ENCODE data around the gene HARS1.
"Not testable (repeated sequence)": the region's sequence is repeated elsewhere in the genome, so short reads cannot be mapped to it uniquely, and the experiment has no call there.

Gene HARS1

GRCh38 chr5:140632366-140633020 lies 58.7 kb downstream of the HARS1 start:
- peak; percentile 52 for DNase-seq (ENCODE audit: low read depth)
- TF ChIP-seq, protein P1, sequence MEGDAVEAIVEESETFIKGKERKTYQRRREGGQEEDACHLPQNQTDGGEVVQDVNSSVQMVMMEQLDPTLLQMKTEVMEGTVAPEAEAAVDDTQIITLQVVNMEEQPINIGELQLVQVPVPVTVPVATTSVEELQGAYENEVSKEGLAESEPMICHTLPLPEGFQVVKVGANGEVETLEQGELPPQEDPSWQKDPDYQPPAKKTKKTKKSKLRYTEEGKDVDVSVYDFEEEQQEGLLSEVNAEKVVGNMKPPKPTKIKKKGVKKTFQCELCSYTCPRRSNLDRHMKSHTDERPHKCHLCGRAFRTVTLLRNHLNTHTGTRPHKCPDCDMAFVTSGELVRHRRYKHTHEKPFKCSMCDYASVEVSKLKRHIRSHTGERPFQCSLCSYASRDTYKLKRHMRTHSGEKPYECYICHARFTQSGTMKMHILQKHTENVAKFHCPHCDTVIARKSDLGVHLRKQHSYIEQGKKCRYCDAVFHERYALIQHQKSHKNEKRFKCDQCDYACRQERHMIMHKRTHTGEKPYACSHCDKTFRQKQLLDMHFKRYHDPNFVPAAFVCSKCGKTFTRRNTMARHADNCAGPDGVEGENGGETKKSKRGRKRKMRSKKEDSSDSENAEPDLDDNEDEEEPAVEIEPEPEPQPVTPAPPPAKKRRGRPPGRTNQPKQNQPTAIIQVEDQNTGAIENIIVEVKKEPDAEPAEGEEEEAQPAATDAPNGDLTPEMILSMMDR (conservative IDR thresholded peaks at IDR 0.05; ENCODE audit: low read depth, low read length) = no peak
- H3K4me3 ChIP-seq (ENCODE audit: low read depth, low read length) = peak overlapping the region; percentile 57

DNA sequence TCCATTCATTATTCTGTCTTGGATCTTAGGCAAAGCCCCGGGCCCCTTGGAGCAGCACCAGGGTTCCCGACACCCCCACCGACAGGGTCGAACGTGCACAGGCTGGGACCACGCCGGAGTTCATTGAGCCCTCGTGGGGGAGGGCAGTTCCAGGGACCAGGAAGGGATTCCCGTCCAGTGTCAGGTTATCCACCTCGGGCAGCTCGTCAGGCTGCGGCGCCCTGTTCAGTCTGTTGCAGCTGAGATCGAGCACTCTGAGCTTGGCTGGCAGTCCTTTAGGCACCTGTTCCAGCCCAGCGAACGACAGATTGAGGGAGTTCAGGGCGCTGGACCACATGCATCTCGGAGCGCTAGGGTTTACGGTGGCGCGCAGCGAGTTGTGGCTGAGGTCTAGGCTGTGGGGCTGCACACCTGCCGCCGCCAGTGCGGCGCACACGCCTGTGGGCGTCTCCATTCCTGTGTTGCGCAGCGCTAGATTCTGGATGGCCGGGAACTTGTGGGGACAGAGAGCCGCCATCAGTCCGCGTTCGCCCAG lies 59.3 kb downstream of the HARS1 start:
- peak overlapping the region; percentile 57 for H3K4me3 ChIP-seq (ENCODE audit: low read depth, low read length)
- no peak for DNase-seq (ENCODE audit: low read depth)
- TF ChIP-seq, protein P1 (conservative IDR thresholded peaks at IDR 0.05; ENCODE audit: low read depth, low read length) = no peak

DNA sequence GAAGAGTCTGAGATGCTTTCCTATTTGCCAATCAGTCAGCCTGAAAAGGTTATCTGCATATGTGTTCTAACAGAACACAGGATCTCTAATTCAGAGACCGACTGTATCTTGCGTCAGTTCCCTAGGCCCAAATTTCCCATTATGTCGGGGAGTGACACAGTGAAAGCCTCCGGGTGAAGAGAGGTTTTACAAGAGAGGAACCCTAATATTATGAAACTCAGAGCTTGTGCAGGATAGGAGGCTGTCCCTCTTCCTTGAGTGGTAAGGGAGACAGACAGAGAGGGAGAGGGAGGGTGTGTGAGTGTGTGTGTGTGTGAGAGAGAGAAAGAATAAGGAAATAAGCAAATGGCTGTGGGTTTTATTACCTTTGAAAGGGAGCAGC lies 60.1 kb downstream of the HARS1 start:
- H3K4me3 ChIP-seq (ENCODE audit: low read depth, low read length) = no peak overlapping the region
- TF ChIP-seq, protein P1 (conservative IDR thresholded peaks at IDR 0.05; ENCODE audit: low read depth, low read length) = no peak
- no peak for DNase-seq (ENCODE audit: low read depth)

GRCh38 chr5:140630292-140631035 lies 60.7 kb downstream of the HARS1 start:
- H3K4me3 ChIP-seq (ENCODE audit: low read depth, low read length) = no peak overlapping the region
- TF ChIP-seq, protein P1 (conservative IDR thresholded peaks at IDR 0.05; ENCODE audit: low read depth, low read length) = no peak
- DNase-seq (ENCODE audit: low read depth) = no peak

DNA sequence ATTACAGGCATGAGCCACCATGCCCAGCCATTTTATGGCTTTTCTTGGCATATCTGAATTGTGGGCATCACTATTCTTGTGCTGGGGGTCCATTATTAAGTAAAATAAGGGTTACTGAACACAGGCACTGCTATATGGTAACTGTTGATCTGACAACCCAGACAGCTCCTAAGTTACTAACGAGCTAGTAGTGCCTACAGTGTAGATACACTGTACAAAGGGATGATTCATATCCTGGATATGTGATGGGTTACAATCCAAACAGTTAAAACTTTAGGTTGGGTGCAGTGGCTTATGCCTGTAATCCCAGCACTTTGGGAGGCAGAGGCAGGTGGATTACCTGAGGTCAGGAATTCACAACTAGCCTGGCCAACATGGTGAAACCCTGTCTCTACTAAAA lies 62.5 kb downstream of the HARS1 start:
- H3K4me3 ChIP-seq (ENCODE audit: low read depth, low read length) = no peak overlapping the region
- DNase-seq (ENCODE audit: low read depth) = no peak
- TF ChIP-seq, protein P1 (conservative IDR thresholded peaks at IDR 0.05; ENCODE audit: low read depth, low read length) = no peak

GRCh38 chr5:140627972-140628371 lies 63.2 kb downstream of the HARS1 start:
- no peak overlapping the region for H3K4me3 ChIP-seq (ENCODE audit: low read depth, low read length)
- TF ChIP-seq, protein P1 (conservative IDR thresholded peaks at IDR 0.05; ENCODE audit: low read depth, low read length) = no peak
- no peak for DNase-seq (ENCODE audit: low read depth)

GRCh38 chr5:140624886-140625285 lies 66.3 kb downstream of the HARS1 start:
- not testable (repeated sequence) for H3K4me3 ChIP-seq (ENCODE audit: low read depth, low read length); DNase-seq (ENCODE audit: low read depth)

Data from choroid plexus epithelial cell (primary cell).